Thyroid gland (tissue), 4 donors: ENCODE measurements around the gene DOCK9. TPM values are rescaled to one million over a fixed set of nuclear protein-coding genes. Genes with fewer than 3 reads are reported as not detected.

Experiments
- DNase-seq, 2 donors: peaks; one replicate each; pipeline ENCODE4 v3.0.0-alpha.2; 2019
- H3K27ac ChIP-seq, 3 donors: fragments of 200-600 bp; sonication (generic); 1 replicate in 2 of 3; 2 replicates in 1 of 3; pipeline ENCODE4 v1.5.1; 2016 to 2019; ENCODE audit warnings: mild to moderate bottlenecking in 1 of 3, moderate library complexity in 1 of 3
- H3K27me3 ChIP-seq: fragments of 200-600 bp; sonication (generic); one replicate; pipeline ENCODE4 v1.5.1; 2019
- H3K36me3 ChIP-seq, 2 donors: fragments of 200-600 bp; sonication (generic); one replicate each; pipeline ENCODE4 v1.5.1; 2016 to 2019
- H3K4me1 ChIP-seq, 2 donors: fragments of 200-600 bp; sonication (generic); one replicate each; pipeline ENCODE4 v1.5.1; 2017 to 2019
- H3K4me3 ChIP-seq, 3 donors: fragments of 200-600 bp; sonication (generic); replicated peaks in 1 of 3; 1 replicate in 2 of 3; 2 replicates in 1 of 3; pipeline ENCODE4 v1.5.1; 2016; ENCODE audit warnings: mild to moderate bottlenecking in 1 of 3
- H3K9me3 ChIP-seq: fragments of 200-600 bp; sonication (generic); one replicate; pipeline ENCODE4 v1.5.1; 2017
- CTCF ChIP-seq, 6 experiments: fragments of 200-600 bp in 3 of 6; fragments of 450-650 bp in 3 of 6; sonication (generic) in 3 of 6; IDR thresholded peaks; one replicate each; pipeline ENCODE4 v1.5.1; 2016 to 2019; ENCODE audit warnings: antibody characterized with exemption in 6 of 6, mild to moderate bottlenecking in 2 of 6, inconsistent platforms in 1 of 6, moderate library complexity in 1 of 6
- POLR2A ChIP-seq, 2 donors: fragments of 450-650 bp; IDR thresholded peaks; one replicate each; pipeline ENCODE4 v1.6.1; 2017; ENCODE audit warnings: antibody characterized with exemption in 2 of 2, mild to moderate bottlenecking in 2 of 2, moderate library complexity in 1 of 2
- WGBS, 2 donors: methylation state at CpG; one replicate each; pipeline ENCODE4 v1.1.5; 2017; 5-methylcytosine and 5-hydroxymethylcytosine counted together
- intact Hi-C: fragments of 100-400 bp; cut with DNase I; formaldehyde crosslinking; loops from one replicate; pipeline ENCODE4 v1.15.1; 2023
- total RNA-seq, 4 donors: library from RNA; depleted of rRNA; stranded (reverse); fragments of >200 nt; gene quantifications; one replicate each; pipeline ENCODE4 v1.2.3, GENCODE V29; 2016

Gene DOCK9
- total RNA-seq, 4 donors from 2014 or later = 126 to 240 (median 160) TPM

GRCh38 chr13:98834254-98834960, 143.5 kb downstream of the DOCK9 start:
- H3K9me3 ChIP-seq = no peaks in the 10 kb centered on the region
- no peaks in the 10 kb centered on the region for H3K27me3 ChIP-seq
- TF ChIP-seq POLR2A (IDR thresholded peaks at IDR 0.05) (no peak), CTCF (IDR thresholded peaks at IDR 0.05) (no peak)
- H3K36me3 ChIP-seq = peaks cover 14 to 26% of the 10 kb centered on the region in 2 donors
- WGBS, 2 donors = 79 to 84% methylated on average over 7 of the region's 7 CpGs
- intact Hi-C loops = no loop called here
- H3K27ac ChIP-seq = no peak overlapping the region
- no peaks in the 10 kb centered on the region for H3K4me1 ChIP-seq
- DNase-seq = no peak
- no peak overlapping the region for H3K4me3 ChIP-seq

- Histone ChIP-seq H3K36me3 (peaks cover 19 to 32% of the 10 kb centered on the region in 2 donors), H3K27me3 (no peaks in the 10 kb centered on the region), H3K27ac (no peak overlapping the region), H3K9me3 (no peaks in the 10 kb centered on the region), H3K4me3 (no peak overlapping the region), H3K4me1 (no peaks in the 10 kb centered on the region)
- intact Hi-C loops = no loop called here
- 87 to 95% methylated on average over 8 of the region's 8 CpGs for WGBS, 2 donors
- no peak for DNase-seq
- TF ChIP-seq CTCF (IDR thresholded peaks at IDR 0.05) (no peak), POLR2A (IDR thresholded peaks at IDR 0.05) (no peak)
These were observed 146.6 kb downstream of the DOCK9 start for GRCh38 chr13:98831236-98831635.

- H3K4me1 ChIP-seq = no peaks in the 10 kb centered on the region
- peaks cover 23 to 25% of the 10 kb centered on the region in 2 donors for H3K36me3 ChIP-seq
- no peak for TF ChIP-seq POLR2A (IDR thresholded peaks at IDR 0.05)
- no peak for TF ChIP-seq CTCF (IDR thresholded peaks at IDR 0.05)
- no peaks in the 10 kb centered on the region for H3K9me3 ChIP-seq
- WGBS, 2 donors = 95 to 96% methylated on average over 5 of the region's 5 CpGs
- intact Hi-C loops = no loop called here
- H3K27me3 ChIP-seq = no peaks in the 10 kb centered on the region
- H3K27ac ChIP-seq = no peak overlapping the region
- H3K4me3 ChIP-seq = no peak overlapping the region
- DNase-seq = no peak
These were observed 148.3 kb downstream of the DOCK9 start for GRCh38 chr13:98829541-98829940.

GRCh38 chr13:98828614-98829013, 149.2 kb downstream of the DOCK9 start:
- intact Hi-C loops = no loop called here
- 97 to 100% methylated on average over 2 of the region's 2 CpGs for WGBS, 2 donors
- no peak overlapping the region for H3K4me3 ChIP-seq
- peaks cover 0 to 1% of the 10 kb centered on the region in 2 donors for H3K4me1 ChIP-seq
- H3K27me3 ChIP-seq = no peaks in the 10 kb centered on the region
- peaks cover 26 to 30% of the 10 kb centered on the region in 2 donors for H3K36me3 ChIP-seq
- no peak for TF ChIP-seq CTCF (IDR thresholded peaks at IDR 0.05)
- TF ChIP-seq POLR2A (IDR thresholded peaks at IDR 0.05) = no peak
- DNase-seq = no peak
- H3K9me3 ChIP-seq = no peaks in the 10 kb centered on the region
- H3K27ac ChIP-seq = no peak overlapping the region

- no peaks in the 10 kb centered on the region for H3K27me3 ChIP-seq
- H3K4me3 ChIP-seq = no peak overlapping the region
- no peak overlapping the region for H3K27ac ChIP-seq
- WGBS, 2 donors = 80 to 82% methylated on average over 14 of the region's 14 CpGs
- no peak for TF ChIP-seq CTCF (IDR thresholded peaks at IDR 0.05)
- no peak for TF ChIP-seq POLR2A (IDR thresholded peaks at IDR 0.05)
- peaks cover 4 to 6% of the 10 kb centered on the region in 2 donors for H3K4me1 ChIP-seq
- intact Hi-C loops = no loop called here
- H3K36me3 ChIP-seq = peaks cover 30 to 37% of the 10 kb centered on the region in 2 donors
- no peaks in the 10 kb centered on the region for H3K9me3 ChIP-seq
- DNase-seq = no peak
These were observed 150.4 kb downstream of the DOCK9 start for GRCh38 chr13:98827449-98827848.
